ENCODE data around the gene NRARP. TPM values are rescaled to one million over a fixed set of nuclear protein-coding genes. Genes with fewer than 3 reads are reported as not detected.
A peak's percentile ranks its signal among the peaks of the same experiment; 100 is the strongest.

The NRARP gene
- total and polyA plus RNA-seq, 2 of the 8 experiments (the other 6 are each of a cell fraction or from before 2014, with no cell fraction given): 32.5 to 37.2 TPM

DNA sequence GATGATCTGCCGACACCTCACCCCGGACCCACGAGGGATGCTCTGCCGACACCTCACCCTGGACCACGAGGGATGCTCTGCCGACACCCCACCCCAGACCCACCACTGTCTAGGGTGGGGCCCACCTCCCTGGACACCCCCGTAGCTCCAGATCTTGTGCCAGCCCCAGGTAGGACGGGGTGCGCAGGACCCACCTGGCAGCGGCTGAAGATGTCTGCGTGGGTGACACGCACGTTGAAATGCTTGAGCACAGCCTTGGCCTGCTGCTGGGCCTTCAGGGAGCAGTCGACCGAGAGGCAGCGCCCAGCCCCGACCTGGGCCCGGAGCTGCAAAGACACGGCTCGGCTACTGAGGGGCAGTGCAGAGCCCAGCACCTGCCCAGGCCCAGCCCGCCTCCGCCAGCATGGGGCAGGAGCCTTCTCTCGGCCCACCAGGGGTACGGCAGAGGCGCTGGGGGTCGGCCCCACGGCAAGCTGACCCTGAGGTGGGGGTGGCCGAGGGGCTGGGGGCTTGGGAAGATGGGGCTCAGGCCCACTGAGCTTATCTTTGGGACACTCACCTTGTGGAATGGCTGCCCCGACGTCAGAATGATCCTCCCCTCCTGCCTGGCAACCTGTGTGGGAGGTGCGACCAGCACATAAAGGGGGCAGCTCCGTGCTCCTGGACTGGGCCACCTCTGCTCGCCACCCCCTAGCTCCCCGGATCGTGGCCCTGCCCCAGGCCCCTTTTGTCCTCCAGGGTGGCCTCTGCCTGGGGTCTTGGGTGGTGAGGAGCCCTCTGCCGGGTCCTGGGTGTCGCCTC, 21.7 kb upstream of the NRARP start:
- H3K4me2 ChIP-seq (ENCODE audit: insufficient read depth in 1 of 2, low read depth in 2 of 2, low read length in 2 of 2): no peak overlapping the region
- no peak overlapping the region for H3K4me3 ChIP-seq (ENCODE audit: extremely low read depth in 1 of 4, insufficient read depth in 2 of 4, low read depth in 3 of 4, low read length in 4 of 4)
- H3K4ac ChIP-seq (replicated peaks; ENCODE audit: insufficient read length, low read depth, low read length): no peak overlapping the region
- no peak overlapping the region for H3K14ac ChIP-seq (ENCODE audit: insufficient read length)
- H3K23me2 ChIP-seq (ENCODE audit: low read depth, low read length): no peaks in the 10 kb centered on the region
- no peak overlapping the region for H3K23ac ChIP-seq (ENCODE audit: insufficient read length)
- no peak for TF ChIP-seq JUN (IDR thresholded peaks at IDR 0.05; ENCODE audit: low read depth, low read length)
- TF ChIP-seq, protein P1, sequence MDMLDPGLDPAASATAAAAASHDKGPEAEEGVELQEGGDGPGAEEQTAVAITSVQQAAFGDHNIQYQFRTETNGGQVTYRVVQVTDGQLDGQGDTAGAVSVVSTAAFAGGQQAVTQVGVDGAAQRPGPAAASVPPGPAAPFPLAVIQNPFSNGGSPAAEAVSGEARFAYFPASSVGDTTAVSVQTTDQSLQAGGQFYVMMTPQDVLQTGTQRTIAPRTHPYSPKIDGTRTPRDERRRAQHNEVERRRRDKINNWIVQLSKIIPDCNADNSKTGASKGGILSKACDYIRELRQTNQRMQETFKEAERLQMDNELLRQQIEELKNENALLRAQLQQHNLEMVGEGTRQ (IDR thresholded peaks at IDR 0.05; ENCODE audit: low read length): no peak
- TF ChIP-seq KDM1A (IDR thresholded peaks at IDR 0.05; ENCODE audit: borderline replicate concordance, low read length): no peak
- TF ChIP-seq PHF8 (conservative IDR thresholded peaks at IDR 0.05; ENCODE audit: low read depth, low read length): no peak
- no peak for TF ChIP-seq EGR1 (IDR thresholded peaks at IDR 0.05; ENCODE audit: borderline replicate concordance, low read depth, low read length)
- no peak for TF ChIP-seq SP1 (IDR thresholded peaks at IDR 0.05; ENCODE audit: low read depth, low read length)
- DNase-seq (ENCODE audit: low read depth in 1 of 2, low spot score in 2 of 2) (no peak), FAIRE-seq (no peak)
- H3K56ac ChIP-seq (replicated peaks; ENCODE audit: insufficient read length, low read depth, low read length): no peak overlapping the region
- H3K18ac ChIP-seq (ENCODE audit: extremely low read depth, low read length): peak overlapping the region; percentile 32; the same call in 1 of the 2 replicates
- H3K9ac ChIP-seq (replicated peaks in 1 of 4; ENCODE audit: extremely low read depth in 1 of 4, low read depth in 3 of 4, low read length in 3 of 4): no peak overlapping the region
- H4K91ac ChIP-seq (replicated peaks; ENCODE audit: insufficient read length, low read length): no peak overlapping the region
- 91% methylated on average over 28 of the region's 37 CpGs; no CpG with 5 or more reads in 1 of the 2 experiments for WGBS, 2 experiments (ENCODE audit: extremely low coverage in 1 of 2, insufficient coverage in 1 of 2, insufficient read length in 1 of 2, insufficient replicate concordance in 2 of 2, low coverage in 1 of 2, low lambda C conversion rate in 2 of 2, missing lambda C conversion rate in 1 of 2)
- ChIA-PET POLR2A (ENCODE audit: partially characterized antibody) (interaction anchor here (1.5 kb wide), 1 partner anchor 22 kb away, joined by 4 read pairs; the partner anchor contains the start of gene NRARP), CTCF (ENCODE audit: partially characterized antibody) (interaction anchor here (1.2 to 1.5 kb wide), 3 partner anchors 16 to 72 kb away, joined by 3 read pairs; no protein-coding TSS in a partner anchor)
- peaks cover 0 to 15% (median 5%) of the 10 kb centered on the region in 4 experiments; a peak in 4 of 7 replicates for H3K4me1 ChIP-seq (replicated peaks in 1 of 4; ENCODE audit: control insufficient read depth in 3 of 4, insufficient read depth in 4 of 4, low read length in 3 of 4)
- H3K27me3 ChIP-seq (replicated peaks in 1 of 4; ENCODE audit: control insufficient read depth in 3 of 4, extremely low read depth in 1 of 4, insufficient read depth in 3 of 4, low read length in 3 of 4): no peaks in the 10 kb centered on the region; a peak in 1 of 7 replicates
- H2BK15ac ChIP-seq (ENCODE audit: low read length): no peak overlapping the region
- no peaks in the 10 kb centered on the region for H3K79me1 ChIP-seq (ENCODE audit: low read depth, low read length)
- H2BK120ac ChIP-seq (replicated peaks; ENCODE audit: low read depth, low read length): no peak overlapping the region
- no peak overlapping the region for H4K8ac ChIP-seq (ENCODE audit: extremely low read depth, insufficient read depth, low read length)
- no peaks in the 10 kb centered on the region for H4K20me1 ChIP-seq (replicated peaks in 1 of 2; ENCODE audit: control insufficient read depth in 1 of 2, insufficient read depth in 2 of 2, low read length in 2 of 2)
- H2AK5ac ChIP-seq (ENCODE audit: low read depth, low read length): no peak overlapping the region
- no peak overlapping the region for H4K5ac ChIP-seq (ENCODE audit: insufficient read length, low read depth, low read length)
- no peaks in the 10 kb centered on the region for H3K79me2 ChIP-seq (ENCODE audit: control insufficient read depth in 1 of 2, insufficient read depth in 2 of 2, low read length in 2 of 2)
- peaks cover 0 to 5% of the 10 kb centered on the region in 2 experiments; a peak in 1 of 4 replicates for H3K9me3 ChIP-seq (ENCODE audit: insufficient read depth in 2 of 2, low read depth in 1 of 2, low read length in 1 of 2)
- H3K27ac ChIP-seq (ENCODE audit: low read depth, low read length): no peak overlapping the region
- no peaks in the 10 kb centered on the region for H3K36me3 ChIP-seq (ENCODE audit: control insufficient read depth in 2 of 4, insufficient read depth in 4 of 4, low read length in 3 of 4)
- no peak overlapping the region for H2BK20ac ChIP-seq (ENCODE audit: low read length)
- H2AFZ ChIP-seq (ENCODE audit: low read length): no peak overlapping the region
- no peak overlapping the region for H2BK12ac ChIP-seq (ENCODE audit: low read depth, low read length)
- H2BK5ac ChIP-seq (ENCODE audit: low read depth, low read length): no peak overlapping the region
